Gastroesophageal sphincter (tissue), 4 donors: Measurements from ENCODE around the gene SRI. TPM values are rescaled to one million over a fixed set of nuclear protein-coding genes. Genes with fewer than 3 reads are reported as not detected.
"Not testable (repeated sequence)": the region's sequence is repeated elsewhere in the genome, so short reads cannot be mapped to it uniquely, and the experiment has no call there.

Experiments used
- ATAC-seq: fragments of 150-250 bp; one replicate; pipeline ENCODE4 v1.9.1; 2016; ENCODE audit warnings: mild to moderate bottlenecking, moderate library complexity
- H3K27ac ChIP-seq, 4 donors: fragments of 200-600 bp; sonication (generic) in 3 of 4; 1 replicate in 3 of 4; 2 replicates in 1 of 4; pipeline ENCODE4 v1.5.1; 2016 to 2019
- H3K27me3 ChIP-seq: fragments of 200-600 bp; sonication (generic); one replicate; pipeline ENCODE4 v1.5.1; 2019
- H3K36me3 ChIP-seq, 2 donors: fragments of 200-600 bp; sonication (generic); one replicate each; pipeline ENCODE4 v1.5.1; 2019; ENCODE audit warnings: control low read depth in 1 of 2
- H3K4me1 ChIP-seq, 3 donors: fragments of 200-600 bp; sonication (generic); 1 replicate in 2 of 3; 2 replicates in 1 of 3; pipeline ENCODE4 v1.5.1; 2016 to 2019; ENCODE audit warnings: control low read depth in 2 of 3
- H3K4me3 ChIP-seq, 2 donors: fragments of 200-600 bp; sonication (generic); one replicate each; pipeline ENCODE4 v1.5.1; 2019; ENCODE audit warnings: mild to moderate bottlenecking in 1 of 2, moderate library complexity in 1 of 2
- H3K9me3 ChIP-seq, 3 donors: fragments of 200-600 bp; sonication (generic); one replicate each; pipeline ENCODE4 v1.5.1; 2017 to 2019; ENCODE audit warnings: control low read depth in 2 of 3
- CTCF ChIP-seq, 4 experiments: fragments of 200-600 bp in 2 of 4; fragments of 450-650 bp in 2 of 4; sonication (generic) in 1 of 4; IDR thresholded peaks; one replicate each; pipeline ENCODE4 v1.5.1; 2017 to 2019; ENCODE audit warnings: antibody characterized with exemption in 4 of 4, mild to moderate bottlenecking in 2 of 4, moderate library complexity in 2 of 4
- EP300 ChIP-seq: sonication (generic); formaldehyde crosslinking; IDR thresholded peaks from one replicate; pipeline ENCODE4 v1.6.1; 2017; ENCODE audit warnings: antibody characterized with exemption, mild to moderate bottlenecking
- POLR2A ChIP-seq, 2 donors: fragments of 450-650 bp; IDR thresholded peaks; one replicate each; pipeline ENCODE4 v1.6.1; 2017; ENCODE audit warnings: antibody characterized with exemption in 2 of 2, mild to moderate bottlenecking in 2 of 2, moderate library complexity in 1 of 2
- POLR2AphosphoS5 ChIP-seq: sonication (generic); formaldehyde crosslinking; IDR thresholded peaks from one replicate; pipeline ENCODE4 v1.6.1; 2017; ENCODE audit warnings: antibody characterized with exemption
- WGBS, 2 donors: methylation state at CpG; one replicate each; pipeline ENCODE4 v1.1.5; 2018; ENCODE audit warnings: low coverage in 1 of 2; 5-methylcytosine and 5-hydroxymethylcytosine counted together
- total RNA-seq, 4 donors: library from RNA; depleted of rRNA; stranded (reverse); fragments of >200 nt; gene quantifications; one replicate each; pipeline ENCODE4 v1.1.0, GENCODE V29; 2016

The SRI gene
- total RNA-seq = 10 to 100 TPM; 35.2 to 72.5 (median 63.2) TPM

- peak; percentile 97 for ATAC-seq
- WGBS, 2 donors = 0 to 1% methylated on average over 19 to 21 of the region's 75 CpGs
- TF ChIP-seq CTCF (IDR thresholded peaks at IDR 0.05) = peak; percentile 82 to 95 (median 88)
- no peak for TF ChIP-seq EP300
- peak; percentile 67 to 70 for TF ChIP-seq POLR2A (IDR thresholded peaks at IDR 0.05)
- peak; percentile 75 for TF ChIP-seq POLR2AphosphoS5
- no peaks in the 10 kb centered on the region for H3K9me3 ChIP-seq
- peak within 1 kb of the TSS; percentile 76 to 84 for H3K4me3 ChIP-seq
- peak within 1 kb of the TSS; percentile 17 to 90 (median 88) for H3K27ac ChIP-seq
- no peaks in the 10 kb centered on the region for H3K27me3 ChIP-seq
- H3K36me3 ChIP-seq = peaks cover 0 to 24% of the 10 kb centered on the region in 2 donors
- peaks cover 0 to 44% (median 3%) of the 10 kb centered on the region in 3 donors for H3K4me1 ChIP-seq
Measured at GRCh38 chr7:88219781-88220747, at the start of gene SRI. TSS of gene SRI (minus strand) at chr7:88220038. CDS start at chr7:88220026, 12 bp downstream.

- Histone ChIP-seq H3K9me3 (no peaks in the 10 kb centered on the region), H3K27ac (no peak overlapping the region), H3K27me3 (no peaks in the 10 kb centered on the region), H3K4me1 (no peaks in the 10 kb centered on the region), H3K4me3 (no peak overlapping the region), H3K36me3 (no peaks in the 10 kb centered on the region)
- no peak for ATAC-seq
- TF ChIP-seq CTCF (IDR thresholded peaks at IDR 0.05) (no peak), POLR2AphosphoS5 (no peak), EP300 (no peak), POLR2A (IDR thresholded peaks at IDR 0.05) (no peak)
- 68 to 78% methylated on average over 2 to 3 of the region's 3 CpGs for WGBS, 2 donors
Measured at GRCh38 chr7:88269586-88269985, 49.7 kb upstream of the SRI start.

GRCh38 chr7:88268858-88269257 is 49.0 kb upstream of the SRI start:
- TF ChIP-seq POLR2A (IDR thresholded peaks at IDR 0.05) = no peak
- no peak for TF ChIP-seq CTCF (IDR thresholded peaks at IDR 0.05)
- no peak for TF ChIP-seq EP300
- H3K27me3 ChIP-seq = no peaks in the 10 kb centered on the region
- H3K4me1 ChIP-seq = no peaks in the 10 kb centered on the region
- ATAC-seq = no peak
- no peak overlapping the region for H3K27ac ChIP-seq
- no peaks in the 10 kb centered on the region for H3K36me3 ChIP-seq
- 24 to 80% methylated on average over 1 to 2 of the region's 2 CpGs for WGBS, 2 donors
- no peak overlapping the region for H3K4me3 ChIP-seq
- H3K9me3 ChIP-seq = no peaks in the 10 kb centered on the region

GRCh38 chr7:88268051-88268450 is 48.2 kb upstream of the SRI start:
- Histone ChIP-seq H3K36me3 (no peaks in the 10 kb centered on the region), H3K9me3 (no peaks in the 10 kb centered on the region), H3K27me3 (no peaks in the 10 kb centered on the region), H3K27ac (no peak overlapping the region), H3K4me3 (no peak overlapping the region), H3K4me1 (no peaks in the 10 kb centered on the region)
- WGBS, 2 donors = 69 to 73% methylated on average over 2 of the region's 2 CpGs
- no peak for ATAC-seq
- no peak for TF ChIP-seq EP300
- no peak for TF ChIP-seq POLR2A (IDR thresholded peaks at IDR 0.05)
- TF ChIP-seq CTCF (IDR thresholded peaks at IDR 0.05) = no peak
- TF ChIP-seq POLR2AphosphoS5 = no peak

- no peak overlapping the region for H3K27ac ChIP-seq
- no peak for TF ChIP-seq EP300
- no peak for TF ChIP-seq POLR2AphosphoS5
- no peak for TF ChIP-seq CTCF (IDR thresholded peaks at IDR 0.05)
- TF ChIP-seq POLR2A (IDR thresholded peaks at IDR 0.05) = no peak
- WGBS, 2 donors = 88 to 90% methylated on average over 4 of the region's 4 CpGs
Measured at GRCh38 chr7:88267421-88267820, 47.6 kb upstream of the SRI start.

GRCh38 chr7:88264987-88265386 is 45.1 kb upstream of the SRI start:
- H3K4me1 ChIP-seq, ATAC-seq, H3K27me3 ChIP-seq, H3K9me3 ChIP-seq, H3K4me3 ChIP-seq, H3K27ac ChIP-seq, H3K36me3 ChIP-seq: not testable (repeated sequence)
- 57 to 66% methylated on average over 1 to 3 of the region's 3 CpGs for WGBS, 2 donors

More at GRCh38 chr7:88267421-88267820, 47.6 kb upstream of the SRI start:
- no peak for ATAC-seq
- Histone ChIP-seq H3K9me3 (no peaks in the 10 kb centered on the region), H3K36me3 (no peaks in the 10 kb centered on the region), H3K27me3 (no peaks in the 10 kb centered on the region), H3K4me1 (no peaks in the 10 kb centered on the region), H3K4me3 (no peak overlapping the region)
